ENCODE measurements around the gene CACNG5. TPM values are rescaled to one million over a fixed set of nuclear protein-coding genes. Genes with fewer than 3 reads are reported as not detected.

The CACNG5 gene
- polyA plus RNA-seq, 3 donors = not detected

DNA sequence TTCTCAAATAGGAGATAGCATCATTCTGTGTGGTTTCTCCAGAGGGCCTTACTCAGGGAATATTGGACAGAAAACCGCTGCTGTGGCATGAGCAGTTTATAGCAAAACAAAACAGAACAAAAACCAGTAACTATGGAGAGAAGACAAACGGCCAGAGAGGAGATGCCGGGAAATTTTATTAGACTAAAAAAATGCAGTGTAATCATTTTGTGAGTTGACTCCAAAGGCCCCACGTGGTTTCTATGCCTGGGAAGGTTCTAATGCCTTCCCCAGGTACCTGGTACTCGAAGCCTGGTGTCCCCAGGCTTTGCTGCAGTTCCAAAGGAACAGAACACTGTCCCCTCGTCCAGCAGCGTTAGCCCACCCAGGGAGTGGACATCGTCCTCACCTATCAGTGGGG is 12.9 kb upstream of the CACNG5 start:
- Mint-ChIP-seq H3K27ac (no peak overlapping the region), H3K4me1 (no peaks in the 10 kb centered on the region), H3K27me3 (ENCODE audit: low read depth in 3 of 3) (peaks cover 6 to 15% (median 10%) of the 10 kb centered on the region in 3 donors), H3K4me3 (no peak overlapping the region), H3K36me3 (no peaks in the 10 kb centered on the region), H3K9me3 (peaks cover 4 to 17% (median 10%) of the 10 kb centered on the region in 7 donors)
- Histone ChIP-seq H3K4me1 (ENCODE audit: control insufficient read depth in 1 of 2, insufficient read depth in 2 of 2, low read length in 2 of 2) (no peaks in the 10 kb centered on the region), H3K36me3 (replicated peaks in 1 of 2; ENCODE audit: control insufficient read depth in 1 of 2, insufficient read depth in 2 of 2, low read length in 2 of 2) (no peaks in the 10 kb centered on the region), H3K9ac (ENCODE audit: insufficient read depth, low read length, poor library complexity, severe bottlenecking) (no peak overlapping the region), H3K27me3 (ENCODE audit: control insufficient read depth in 2 of 2, insufficient read depth in 2 of 2, low read length in 2 of 2) (no peaks in the 10 kb centered on the region), H3K4me3 (replicated peaks in 1 of 3; ENCODE audit: low read depth in 2 of 3, low read length in 3 of 3) (no peak overlapping the region), H3K4me2 (replicated peaks; ENCODE audit: extremely low read depth, low read length, poor library complexity, severe bottlenecking) (no peak overlapping the region), H3K79me2 (ENCODE audit: insufficient read depth, low read length) (no peaks in the 10 kb centered on the region), H3K27ac (ENCODE audit: low read depth in 1 of 2, low read length in 2 of 2) (no peak overlapping the region), H4K20me1 (ENCODE audit: insufficient read depth, low read length) (no peaks in the 10 kb centered on the region), H3K9me3 (replicated peaks in 1 of 2; ENCODE audit: control insufficient read depth in 1 of 2, insufficient read depth in 1 of 2, low read length in 2 of 2) (peaks cover 7 to 12% of the 10 kb centered on the region in 2 donors), H2AFZ (ENCODE audit: insufficient read depth, low read depth, low read length, poor library complexity, severe bottlenecking) (no peak overlapping the region)
- TF ChIP-seq, protein P1, sequence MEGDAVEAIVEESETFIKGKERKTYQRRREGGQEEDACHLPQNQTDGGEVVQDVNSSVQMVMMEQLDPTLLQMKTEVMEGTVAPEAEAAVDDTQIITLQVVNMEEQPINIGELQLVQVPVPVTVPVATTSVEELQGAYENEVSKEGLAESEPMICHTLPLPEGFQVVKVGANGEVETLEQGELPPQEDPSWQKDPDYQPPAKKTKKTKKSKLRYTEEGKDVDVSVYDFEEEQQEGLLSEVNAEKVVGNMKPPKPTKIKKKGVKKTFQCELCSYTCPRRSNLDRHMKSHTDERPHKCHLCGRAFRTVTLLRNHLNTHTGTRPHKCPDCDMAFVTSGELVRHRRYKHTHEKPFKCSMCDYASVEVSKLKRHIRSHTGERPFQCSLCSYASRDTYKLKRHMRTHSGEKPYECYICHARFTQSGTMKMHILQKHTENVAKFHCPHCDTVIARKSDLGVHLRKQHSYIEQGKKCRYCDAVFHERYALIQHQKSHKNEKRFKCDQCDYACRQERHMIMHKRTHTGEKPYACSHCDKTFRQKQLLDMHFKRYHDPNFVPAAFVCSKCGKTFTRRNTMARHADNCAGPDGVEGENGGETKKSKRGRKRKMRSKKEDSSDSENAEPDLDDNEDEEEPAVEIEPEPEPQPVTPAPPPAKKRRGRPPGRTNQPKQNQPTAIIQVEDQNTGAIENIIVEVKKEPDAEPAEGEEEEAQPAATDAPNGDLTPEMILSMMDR (IDR thresholded peaks at IDR 0.05) = no peak
- no peak for DNase-seq
- 69% methylated on average over 2 of the region's 8 CpGs for WGBS (ENCODE audit: insufficient coverage)
- intact Hi-C loops (cut with micrococcal nuclease) = no loop called here

DNA sequence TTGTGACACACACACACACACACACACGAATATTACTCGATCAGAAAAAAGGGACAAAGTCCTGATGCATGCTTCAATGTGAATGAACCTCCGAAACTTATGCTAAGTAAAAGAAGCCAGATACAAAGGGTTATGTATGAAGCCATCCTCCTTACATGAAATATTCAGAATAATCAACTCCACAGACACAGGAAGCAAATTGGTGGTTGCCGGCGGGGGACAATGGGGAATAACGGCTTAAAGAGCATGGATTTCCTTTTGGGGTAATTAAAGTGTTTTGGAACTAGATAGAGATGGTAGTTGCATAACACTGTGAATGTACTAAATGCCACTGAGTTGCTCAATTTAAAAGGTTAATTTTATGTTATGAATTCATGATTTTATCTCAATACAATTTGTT is 8.1 kb upstream of the CACNG5 start:
- Histone ChIP-seq H3K27ac (ENCODE audit: low read depth in 1 of 2, low read length in 2 of 2) (no peak overlapping the region), H2AFZ (ENCODE audit: insufficient read depth, low read depth, low read length, poor library complexity, severe bottlenecking) (no peak overlapping the region), H3K4me3 (replicated peaks in 1 of 3; ENCODE audit: low read depth in 2 of 3, low read length in 3 of 3) (no peak overlapping the region), H3K4me2 (replicated peaks; ENCODE audit: extremely low read depth, low read length, poor library complexity, severe bottlenecking) (no peak overlapping the region), H3K9ac (ENCODE audit: insufficient read depth, low read length, poor library complexity, severe bottlenecking) (no peak overlapping the region), H3K9me3 (replicated peaks in 1 of 2; ENCODE audit: control insufficient read depth in 1 of 2, insufficient read depth in 1 of 2, low read length in 2 of 2) (peaks cover 0 to 3% of the 10 kb centered on the region in 2 donors), H4K20me1 (ENCODE audit: insufficient read depth, low read length) (no peaks in the 10 kb centered on the region), H3K4me1 (ENCODE audit: control insufficient read depth in 1 of 2, insufficient read depth in 2 of 2, low read length in 2 of 2) (no peaks in the 10 kb centered on the region), H3K79me2 (ENCODE audit: insufficient read depth, low read length) (no peaks in the 10 kb centered on the region), H3K36me3 (replicated peaks in 1 of 2; ENCODE audit: control insufficient read depth in 1 of 2, insufficient read depth in 2 of 2, low read length in 2 of 2) (no peaks in the 10 kb centered on the region), H3K27me3 (ENCODE audit: control insufficient read depth in 2 of 2, insufficient read depth in 2 of 2, low read length in 2 of 2) (peaks cover 5 to 28% of the 10 kb centered on the region in 2 donors)
- no peaks in the 10 kb centered on the region for H3K36me3 Mint-ChIP-seq
- no peak for DNase-seq
- TF ChIP-seq, protein P1 (IDR thresholded peaks at IDR 0.05) = no peak
- no peak overlapping the region for H3K27ac Mint-ChIP-seq
- H3K9me3 Mint-ChIP-seq = peaks cover 0 to 8% (median 2%) of the 10 kb centered on the region in 7 donors
- H3K4me1 Mint-ChIP-seq = no peaks in the 10 kb centered on the region
- no CpG with 5 or more reads among the region's 6 CpGs for WGBS (ENCODE audit: insufficient coverage)
- intact Hi-C loops (cut with micrococcal nuclease) = no loop called here
- peaks cover 32 to 44% (median 35%) of the 10 kb centered on the region in 3 donors for H3K27me3 Mint-ChIP-seq (ENCODE audit: low read depth in 3 of 3)
- no peak overlapping the region for H3K4me3 Mint-ChIP-seq

Data from CD14-positive monocyte (primary cell).